SW 1271 (cell line): Measurements from ENCODE around the gene DPYSL3.

Experiments used
- DNase-seq, 2 experiments: peaks; one replicate each; lab custom pipeline; 2025; lab: John Stamatoyannopoulos, UW

Gene DPYSL3

GRCh38 chr5:147437161-147437596 is 72.7 kb downstream of the DPYSL3 start:
- DNase-seq, result no peak

- DNase-seq, result no peak
Measured at GRCh38 chr5:147436596-147436995, 73.3 kb downstream of the DPYSL3 start.

GRCh38 chr5:147434049-147434448 is 75.8 kb downstream of the DPYSL3 start:
- DNase-seq, result no peak

- DNase-seq, result no peak
Measured at GRCh38 chr5:147432323-147432722, 77.5 kb downstream of the DPYSL3 start.

GRCh38 chr5:147431586-147431985 is 78.3 kb downstream of the DPYSL3 start:
- no peak for DNase-seq

- no peak for DNase-seq
Measured at GRCh38 chr5:147430628-147431027, 79.2 kb downstream of the DPYSL3 start.

- no peak for DNase-seq
Measured at GRCh38 chr5:147427521-147428401, 82.1 kb downstream of the DPYSL3 start.

- DNase-seq, result no peak
Measured at GRCh38 chr5:147426640-147427327, 83.1 kb downstream of the DPYSL3 start.

- DNase-seq, result no peak
Measured at GRCh38 chr5:147418613-147419012, 91.3 kb downstream of the DPYSL3 start.

GRCh38 chr5:147417135-147417813 is 92.6 kb downstream of the DPYSL3 start:
- DNase-seq, result no peak

- DNase-seq, result no peak
Measured at GRCh38 chr5:147415651-147416050, 94.2 kb downstream of the DPYSL3 start.

GRCh38 chr5:147413266-147413665 is 96.6 kb downstream of the DPYSL3 start:
- no peak for DNase-seq

GRCh38 chr5:147412561-147412960 is 97.3 kb downstream of the DPYSL3 start:
- DNase-seq, result no peak

- no peak for DNase-seq
Measured at GRCh38 chr5:147411359-147412319, 98.2 kb downstream of the DPYSL3 start.

- DNase-seq, result no peak
Measured at GRCh38 chr5:147410496-147411358, 99.1 kb downstream of the DPYSL3 start.

- DNase-seq, result no peak
Measured at GRCh38 chr5:147408980-147409379, 100.9 kb downstream of the DPYSL3 start.

- DNase-seq, result no peak
Measured at GRCh38 chr5:147407094-147407681, 102.7 kb downstream of the DPYSL3 start.

- no peak for DNase-seq
Measured at GRCh38 chr5:147406636-147407035, 103.2 kb downstream of the DPYSL3 start.

- DNase-seq, result no peak
Measured at GRCh38 chr5:147404706-147405105, 105.2 kb downstream of the DPYSL3 start.
